GM12878 (cell line): Measurements from ENCODE around the gene TCEA2. TPM values are rescaled to one million over a fixed set of nuclear protein-coding genes. Genes with fewer than 3 reads are reported as not detected.

Experiments used
- ATAC-seq: fragments of 200-7000 bp; cut with Tn5 transposase; 3 replicates; pipeline ENCODE4 v1.9.1; 2020; ENCODE audit warnings: mild to moderate bottlenecking, moderate library complexity
- BruUV-seq: library from RNA; stranded (reverse); fragments of 400-500 nt; replicated peaks from 2 replicates; lab custom pipeline; 2021; lab: Mats Ljungman, UMichigan
- CTCF ChIA-PET: fragments of 300-600 bp; sonication (Branson Sonifier 250); formaldehyde crosslinking; extraction: SDS; loops from one replicate; lab custom pipeline; 2021; ENCODE audit warnings: inconsistent platforms; lab: Yijun Ruan, JAX
- POLR2A ChIA-PET: fragments of 350-600 bp; formaldehyde crosslinking; extraction: SDS; loops from one replicate; lab custom pipeline; 2021; ENCODE audit warnings: inconsistent platforms; lab: Charles Lee
- RAD21 ChIA-PET: fragments of 300-600 bp; sonication (Branson Sonifier 250); formaldehyde crosslinking; loops from one replicate; lab custom pipeline; 2023; ENCODE audit warnings: antibody characterized with exemption; ENCODE audit not compliant: unreplicated experiment; lab: Charles Lee
- SMC1A ChIA-PET: fragments of 300-600 bp; sonication (Branson Sonifier 250); formaldehyde crosslinking; loops from one replicate; lab custom pipeline; 2023; ENCODE audit not compliant: unreplicated experiment, uncharacterized antibody; lab: Charles Lee
- DNase-seq: peaks from one replicate; pipeline ENCODE4 v3.0.0-alpha.2; 2011; ENCODE audit warnings: low read depth, low spot score
- FAIRE-seq: peaks from 3 replicates; lab custom pipeline; 2011; peaks lifted over from hg19 to GRCh38; lab: Jason Lieb, UNC
- H2AFZ ChIP-seq: 2 replicates; pipeline ENCODE4 v1.6.0; 2011; ENCODE audit warnings: low read depth, low read length, control low read depth; ENCODE audit not compliant: control insufficient read depth
- H3K27ac ChIP-seq: 2 replicates; pipeline ENCODE4 v1.5.1; 2011; ENCODE audit warnings: control low read depth; ENCODE audit not compliant: control insufficient read depth, insufficient read depth
- H3K27me3 ChIP-seq, 2 experiments: replicated peaks in 1 of 2; 2 replicates each; pipeline versions ENCODE4 v1.6.0 to v1.6.1; 2011; ENCODE audit warnings: low read length in 1 of 2; ENCODE audit not compliant: control insufficient read depth in 2 of 2, insufficient read depth in 2 of 2
- H3K36me3 ChIP-seq, 2 experiments: 2 replicates each; pipeline ENCODE4 v1.5.1; 2011; ENCODE audit warnings: low read length in 1 of 2; ENCODE audit not compliant: control insufficient read depth in 2 of 2, insufficient read depth in 2 of 2
- H3K4me1 ChIP-seq: 2 replicates; pipeline ENCODE4 v1.6.1; 2011; ENCODE audit warnings: mild to moderate bottlenecking, low read length, moderate library complexity, mixed read lengths; ENCODE audit not compliant: control insufficient read depth, insufficient read depth
- H3K4me2 ChIP-seq: 2 replicates; pipeline ENCODE4 v1.6.0; 2011; ENCODE audit warnings: control low read depth; ENCODE audit not compliant: control insufficient read depth, insufficient read depth
- H3K4me3 ChIP-seq: fragments of 200-600 bp; sonication (generic); 2 replicates; pipeline ENCODE4 v1.5.1; 2016
- H3K79me2 ChIP-seq: 2 replicates; pipeline ENCODE4 v1.6.0; 2011; ENCODE audit warnings: low read length; ENCODE audit not compliant: control insufficient read depth, insufficient read depth
- H3K9ac ChIP-seq: 2 replicates; pipeline ENCODE4 v1.8.0; 2011; ENCODE audit warnings: low read length, control low read depth, mixed read lengths; ENCODE audit not compliant: control insufficient read depth, insufficient read depth
- H3K9me3 ChIP-seq: replicated peaks from 3 replicates; pipeline ENCODE4 v1.5.1; 2011; ENCODE audit warnings: mild to moderate bottlenecking, low read length; ENCODE audit not compliant: control insufficient read depth, insufficient read depth
- H4K20me1 ChIP-seq: 2 replicates; pipeline ENCODE4 v1.6.0; 2011; ENCODE audit not compliant: control insufficient read depth, insufficient read depth
- CEBPZ ChIP-seq: fragments of 150-350 bp; IDR thresholded peaks from 2 replicates; pipeline ENCODE4 v1.6.1; 2016; ENCODE audit warnings: low read depth, low read length
- EGR1 ChIP-seq, 2 experiments: IDR thresholded peaks; 1 replicate in 1 of 2; 2 replicates in 1 of 2; pipeline ENCODE4 v1.6.1; 2011 to 2012; ENCODE audit warnings: low read depth in 2 of 2, low read length in 2 of 2, borderline replicate concordance in 1 of 2, mild to moderate bottlenecking in 1 of 2, moderate library complexity in 1 of 2
- IKZF2 ChIP-seq, 2 experiments: fragments of 450-650 bp; IDR thresholded peaks; 2 replicates each; pipeline ENCODE4 v1.6.1; 2017; ENCODE audit warnings: mild to moderate bottlenecking in 2 of 2, moderate library complexity in 2 of 2
- KLF5 ChIP-seq: fragments of 450-650 bp; IDR thresholded peaks from 2 replicates; pipeline ENCODE4 v1.6.1; 2014; ENCODE audit warnings: mild to moderate bottlenecking; ENCODE audit not compliant: partially characterized antibody
- MTA3 ChIP-seq: IDR thresholded peaks from 2 replicates; pipeline ENCODE4 v1.6.1; 2012; ENCODE audit warnings: low read length, inconsistent platforms, borderline replicate concordance
- ZNF687 ChIP-seq: fragments of 450-650 bp; IDR thresholded peaks from 2 replicates; pipeline ENCODE4 v1.6.1; 2017; ENCODE audit warnings: mild to moderate bottlenecking, moderate library complexity
- WGBS: methylation state at CpG from one replicate; pipeline ENCODE4 v1.1.6; 2016; ENCODE audit warnings: low lambda C conversion rate; ENCODE audit not compliant: insufficient replicate concordance, insufficient coverage; ENCODE audit errors: missing lambda C conversion rate; 5-methylcytosine and 5-hydroxymethylcytosine counted together
- in situ Hi-C: fragments of 300-500 bp; cut with MboI; formaldehyde crosslinking; loops from 9 replicates; pipeline ENCODE4 v1.14.3; 2018; ENCODE audit warnings: mixed read lengths
- intact Hi-C: fragments of 100-400 bp; cut with micrococcal nuclease; formaldehyde crosslinking; loops from one replicate; pipeline ENCODE4 v1.14.2; 2022; ENCODE audit not compliant: unreplicated experiment
- polyA plus RNA-seq, 11 experiments: library from polyadenylated mRNA; depleted of rRNA in 4 of 11; unstranded in 6 of 11; stranded (reverse) in 5 of 11; fragments of >200 nt; fragmentation: Nextera tagmentation in 4 of 11; fragmentation: Illumina TruSeq in 1 of 11; extraction: Ambion mirVana in 4 of 11; extraction: Trizol in 1 of 11; gene quantifications; 1 replicate in 1 of 11; 2 replicates in 10 of 11; pipeline versions ENCODE4 v1.2.1 to v1.2.3, GENCODE V29; 2011 to 2016; ENCODE audit warnings: inconsistent platforms in 2 of 11, missing spikeins in 2 of 11, low read depth in 1 of 11
- total RNA-seq, 4 experiments: library from RNA; depleted of rRNA in 3 of 4; stranded (reverse); fragments of >200 nt in 3 of 4; fragmentation: Illumina TruSeq in 1 of 4; extraction: Trizol in 1 of 4; gene quantifications; 2 replicates each; pipeline versions ENCODE4 v1.2.1 to v1.2.3, GENCODE V29; 2013 to 2021

Gene TCEA2
- total and polyA plus RNA-seq, 10 of the 15 experiments (the other 5 are each of a cell fraction or from before 2014, with no cell fraction given) = 3.4 to 42.5 (median 13.3) TPM

GRCh38 chr20:64116016-64116415 lies 53.0 kb downstream of the TCEA2 start:
- Histone ChIP-seq H3K4me3 (no peak overlapping the region), H3K9ac (no peak overlapping the region), H3K4me1 (peaks cover 5% of the 10 kb centered on the region), H3K9me3 (no peaks in the 10 kb centered on the region), H3K27ac (no peak overlapping the region), H4K20me1 (no peaks in the 10 kb centered on the region), H2AFZ (no peak overlapping the region), H3K4me2 (no peak overlapping the region), H3K27me3 (peaks cover 0 to 3% of the 10 kb centered on the region in 2 experiments; a peak in 1 of 4 replicates), H3K36me3 (no peaks in the 10 kb centered on the region), H3K79me2 (no peaks in the 10 kb centered on the region)
- ChIA-PET POLR2A (interaction anchor here (0.6 to 1.0 kb wide), 2 partner anchors 32 to 588 kb away, joined by 3 read pairs; no protein-coding TSS in a partner anchor), RAD21 (interaction anchor here (1.1 to 1.7 kb wide), 2 partner anchors 35 to 38 kb away, joined by 4 to 6 read pairs; no protein-coding TSS in a partner anchor), SMC1A (interaction anchor here (0.6 kb wide), 1 partner anchor 126 kb away, joined by 3 read pairs; no protein-coding TSS in a partner anchor), CTCF (interaction anchor here (1.2 to 2.8 kb wide), 2 partner anchors 32 to 58 kb away, joined by 3 to 12 read pairs; partner anchors contain the start of gene LKAAEAR1)
- BruUV-seq = no TSS peak
- intact Hi-C loops = no loop called here
- in situ Hi-C loops = no loop called here
- no peak for FAIRE-seq
- ATAC-seq = no peak
- DNase-seq = no peak
- 57% methylated on average over 21 of the region's 21 CpGs for WGBS
- no peak for TF ChIP-seq EGR1 (IDR thresholded peaks at IDR 0.05; ENCODE audit: borderline replicate concordance in 1 of 2, low read depth in 2 of 2, low read length in 2 of 2)

- no TSS peak for BruUV-seq
- SMC1A ChIA-PET = no interaction called here
- TF ChIP-seq IKZF2 (IDR thresholded peaks at IDR 0.05) (no peak), CEBPZ (no peak), KLF5 (no peak), MTA3 (no peak), ZNF687 (no peak)
Observed at GRCh38 chr20:64116541-64117431, 53.8 kb downstream of the TCEA2 start.

More at GRCh38 chr20:64116541-64117431, 53.8 kb downstream of the TCEA2 start:
- DNase-seq = no peak
- no peak for ATAC-seq
- H3K27ac ChIP-seq = no peak overlapping the region
- in situ Hi-C loops = no loop called here
- FAIRE-seq = no peak
- peaks cover 5% of the 10 kb centered on the region for H3K4me1 ChIP-seq
- intact Hi-C loops = no loop called here
- peaks cover 0 to 3% of the 10 kb centered on the region in 2 experiments; a peak in 1 of 4 replicates for H3K27me3 ChIP-seq
- no peaks in the 10 kb centered on the region for H4K20me1 ChIP-seq
- no peaks in the 10 kb centered on the region for H3K9me3 ChIP-seq
- H3K79me2 ChIP-seq = no peaks in the 10 kb centered on the region
- H3K36me3 ChIP-seq = no peaks in the 10 kb centered on the region
- H2AFZ ChIP-seq = no peak overlapping the region
- no peak overlapping the region for H3K4me3 ChIP-seq
- POLR2A ChIA-PET = interaction anchor here (0.6 to 1.0 kb wide), 2 partner anchors 33 to 588 kb away, joined by 3 read pairs; no protein-coding TSS in a partner anchor
- CTCF ChIA-PET = interaction anchor here (1.2 to 2.8 kb wide), 4 partner anchors 17 to 59 kb away, joined by 3 to 12 read pairs (median 6); partner anchors contain the start of gene LKAAEAR1
- H3K9ac ChIP-seq = no peak overlapping the region
- 47% methylated on average over 12 of the region's 17 CpGs for WGBS
- no peak overlapping the region for H3K4me2 ChIP-seq
- RAD21 ChIA-PET = interaction anchor here (1.1 kb wide), 1 partner anchor 39 kb away, joined by 4 read pairs; no protein-coding TSS in a partner anchor
